Measurements from ENCODE around the gene SENP3. TPM values are rescaled to one million over a fixed set of nuclear protein-coding genes. Genes with fewer than 3 reads are reported as not detected.

The SENP3 gene
- total and polyA plus RNA-seq, 2 of the 13 experiments (the other 11 are each of a cell fraction or from before 2014, with no cell fraction given), result 55.8 to 75.4 TPM

- TF ChIP-seq ZHX1 (CRISPR knock-in tag; IDR thresholded peaks at IDR 0.05; ENCODE audit: low read depth), result no peak
- TF ChIP-seq DRAP1 (CRISPR knock-in tag; IDR thresholded peaks at IDR 0.05), result peak; percentile 72; the same call in 1 of the 2 replicates
- no peak for TF ChIP-seq PBX3 (CRISPR knock-in tag; IDR thresholded peaks at IDR 0.05; ENCODE audit: borderline replicate concordance)
- peak; percentile 24; the same call in 1 of the 2 replicates for TF ChIP-seq NFKB2 (CRISPR knock-in tag; IDR thresholded peaks at IDR 0.05; ENCODE audit: borderline replicate concordance)
- TF ChIP-seq ERF (CRISPR knock-in tag; IDR thresholded peaks at IDR 0.05), result peak; percentile 32; the same call in 1 of the 2 replicates
- no peak for TF ChIP-seq ATF6 (CRISPR knock-in tag; conservative IDR thresholded peaks at IDR 0.05)
- TF ChIP-seq MED13 (CRISPR knock-in tag; IDR thresholded peaks at IDR 0.05), result 0 out of 2 replicates have a peak, but pooled peaks have one; percentile 32
- TF ChIP-seq FOXM1 (CRISPR knock-in tag; IDR thresholded peaks at IDR 0.05), result no peak
- 0 out of 2 replicates have a peak, but pooled peaks have one; percentile 31 for TF ChIP-seq KLF12 (CRISPR knock-in tag; IDR thresholded peaks at IDR 0.05; ENCODE audit: borderline replicate concordance)
- TF ChIP-seq AGO2 (optimal IDR thresholded peaks at IDR 0.05; ENCODE audit: low read depth, low read length), result peak; percentile 50
- TF ChIP-seq KAT2B (IDR thresholded peaks at IDR 0.05; ENCODE audit: borderline replicate concordance, low read depth, low read length), result no peak
- TF ChIP-seq PHF8 (CRISPR knock-in tag; IDR thresholded peaks at IDR 0.05), result peak; percentile 60
- no peak for TF ChIP-seq ZNF329 (CRISPR knock-in tag; IDR thresholded peaks at IDR 0.05; ENCODE audit: low read depth)
- no peak for TF ChIP-seq ZNF570 (CRISPR knock-in tag; IDR thresholded peaks at IDR 0.05; ENCODE audit: borderline replicate concordance)
- TF ChIP-seq, protein P1, sequence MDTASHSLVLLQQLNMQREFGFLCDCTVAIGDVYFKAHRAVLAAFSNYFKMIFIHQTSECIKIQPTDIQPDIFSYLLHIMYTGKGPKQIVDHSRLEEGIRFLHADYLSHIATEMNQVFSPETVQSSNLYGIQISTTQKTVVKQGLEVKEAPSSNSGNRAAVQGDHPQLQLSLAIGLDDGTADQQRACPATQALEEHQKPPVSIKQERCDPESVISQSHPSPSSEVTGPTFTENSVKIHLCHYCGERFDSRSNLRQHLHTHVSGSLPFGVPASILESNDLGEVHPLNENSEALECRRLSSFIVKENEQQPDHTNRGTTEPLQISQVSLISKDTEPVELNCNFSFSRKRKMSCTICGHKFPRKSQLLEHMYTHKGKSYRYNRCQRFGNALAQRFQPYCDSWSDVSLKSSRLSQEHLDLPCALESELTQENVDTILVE (CRISPR knock-in tag; IDR thresholded peaks at IDR 0.05), result no peak
- peak; percentile 67; the same call in 1 of the 2 replicates for TF ChIP-seq FOXK1 (CRISPR knock-in tag; IDR thresholded peaks at IDR 0.05; ENCODE audit: borderline replicate concordance, low read depth)
Measured at GRCh38 chr17:7614425-7615264, 52.9 kb downstream of the SENP3 start, which contains the start of gene FXR2 (continued).
